OCI-M1 (cell line): Measurements from ENCODE around the gene ZNF708.
A peak's percentile ranks its signal among the peaks of the same experiment; 100 is the strongest.
"Not testable (repeated sequence)": the region's sequence is repeated elsewhere in the genome, so short reads cannot be mapped to it uniquely, and the experiment has no call there.

Experiments
- DNase-seq: peaks from one replicate; lab custom pipeline; 2025; lab: John Stamatoyannopoulos, UW

The ZNF708 gene

DNA sequence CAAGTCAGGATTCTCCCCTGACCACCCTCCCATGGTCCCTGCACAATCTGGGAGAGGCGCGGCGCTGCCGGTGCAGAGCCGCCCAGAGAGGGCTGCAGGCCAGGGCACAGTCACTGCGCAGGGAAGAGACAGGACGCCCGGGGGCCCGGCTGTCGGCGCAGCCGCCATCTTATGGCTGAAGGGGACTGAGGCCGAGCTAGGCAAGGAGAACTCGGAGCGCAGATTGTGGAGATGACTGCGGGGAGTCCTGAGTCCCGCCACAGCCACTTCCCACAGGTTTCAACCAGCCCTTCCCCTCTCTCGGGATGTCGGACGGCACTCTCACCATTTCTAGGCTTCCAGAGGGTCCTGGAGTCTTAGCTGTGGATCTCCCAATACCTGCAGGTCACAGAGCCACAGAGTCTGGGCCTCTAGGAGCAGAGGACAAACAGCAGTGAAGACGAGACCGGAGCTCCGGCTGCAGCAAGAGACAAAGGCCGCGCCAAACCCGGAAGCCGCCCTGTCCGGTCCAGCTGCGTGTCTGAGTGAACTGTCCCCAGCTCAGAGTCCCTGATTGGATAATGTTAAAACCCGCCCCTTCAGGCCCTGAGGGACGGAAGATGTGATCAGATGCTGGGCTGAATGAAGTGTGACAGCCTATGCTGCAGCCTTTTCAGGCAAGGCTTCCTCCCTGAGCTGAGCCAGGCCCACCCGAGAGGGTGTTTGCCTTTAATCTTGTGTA lies at the start of gene ZNF708:
Gene ZNF708 (minus strand): TSS at position 526 of the 721 bp plus-strand sequence. CDS start 198 bp downstream, at position 328.
- peak; percentile 99 for DNase-seq

DNA sequence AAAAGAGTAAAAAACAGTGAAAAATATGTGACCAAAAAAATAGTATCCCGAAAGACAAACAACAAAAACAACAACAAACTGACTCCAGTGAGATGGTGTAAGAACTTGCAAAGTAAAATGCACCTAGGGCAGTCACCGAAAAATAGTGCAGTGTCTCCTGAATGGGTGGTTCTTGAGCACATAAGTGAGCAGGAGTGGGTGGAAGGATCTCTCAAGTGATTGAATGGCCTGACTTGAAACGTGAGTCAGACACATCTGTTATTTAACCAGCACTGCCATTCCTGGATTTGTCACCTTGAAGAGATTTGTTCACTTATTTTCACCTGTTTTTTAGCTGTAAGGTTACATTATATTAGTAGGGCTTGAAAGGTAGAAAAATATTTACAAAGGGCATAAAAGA lies 33.1 kb upstream of the ZNF708 start:
- no peak for DNase-seq

DNA sequence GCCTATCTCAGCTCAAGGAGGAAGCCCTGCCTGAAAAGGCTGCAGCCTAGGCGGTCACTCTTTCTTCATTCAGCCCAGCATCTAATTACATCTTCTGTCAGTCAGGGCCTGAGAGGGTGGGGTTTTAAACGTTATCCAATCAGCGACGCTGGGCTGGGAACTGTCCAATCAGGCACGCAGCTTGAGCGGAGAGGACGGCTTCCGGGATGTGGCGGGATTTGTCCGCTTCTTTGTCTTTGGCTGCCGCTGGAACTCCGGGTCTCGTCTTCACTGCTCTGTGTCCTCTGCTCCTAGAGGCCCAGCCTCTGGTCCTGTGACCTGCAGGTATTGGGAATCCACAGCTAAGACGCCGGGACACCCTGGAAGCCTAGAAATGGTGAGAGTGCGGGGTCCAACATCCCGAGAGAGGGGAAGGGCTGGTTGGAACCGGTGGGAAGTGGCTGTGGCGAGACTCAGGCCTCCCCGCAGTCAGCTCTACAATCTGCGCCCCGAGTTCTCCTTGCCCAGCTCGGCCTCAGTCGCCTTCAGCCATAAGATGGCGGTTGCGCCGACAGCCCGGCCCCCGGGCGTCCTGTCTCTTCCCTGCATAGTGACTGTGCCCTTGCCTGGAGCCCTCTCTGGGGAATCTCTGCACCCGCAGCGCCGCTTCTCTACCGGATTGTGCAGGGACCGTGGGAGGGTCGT lies 29.7 kb upstream of the ZNF708 start, which contains the start of gene ZNF738:
Gene ZNF738 (plus strand): TSS at position 233 of the 684 bp plus-strand sequence. CDS start 141 bp downstream, at position 374.
- DNase-seq: peak; percentile 99

DNA sequence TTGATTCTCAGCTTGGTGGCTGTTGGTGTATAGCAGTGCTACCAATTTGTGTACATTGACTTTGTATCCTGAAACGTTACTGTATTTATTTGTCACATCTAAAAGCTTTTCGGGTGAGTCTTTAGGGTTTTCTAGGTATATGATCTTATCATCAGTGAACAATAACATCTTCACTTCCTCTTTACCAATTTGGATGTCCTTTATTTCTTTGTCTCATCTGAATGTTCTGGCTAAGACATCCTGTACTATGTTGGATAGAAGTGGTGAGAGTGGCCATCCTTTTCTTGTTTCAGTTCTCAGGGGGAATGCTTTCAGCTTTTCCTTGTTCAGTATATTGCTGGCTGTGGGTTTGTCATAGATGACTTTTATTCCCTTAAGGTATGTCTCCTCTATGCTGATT lies 23.6 kb upstream of the ZNF708 start:
- DNase-seq: no peak

DNA sequence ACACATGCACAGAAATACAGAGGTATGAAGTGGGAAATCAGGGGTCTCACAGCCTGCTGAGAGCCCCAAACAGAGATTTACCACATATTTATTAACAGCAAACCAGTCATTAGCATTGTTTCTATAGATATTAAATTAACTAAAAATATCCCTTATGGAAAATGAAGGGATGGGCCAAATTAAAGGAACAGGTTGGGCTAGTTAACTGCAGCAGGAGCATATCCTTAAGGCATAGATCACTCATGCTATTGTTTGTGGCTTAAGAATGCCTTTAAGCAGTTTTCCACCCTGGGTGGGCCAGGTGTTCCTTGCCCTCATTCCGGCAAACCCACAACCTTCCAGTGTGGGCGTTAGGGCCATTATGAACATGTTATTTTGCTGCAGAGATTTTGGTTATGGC lies 15.6 kb upstream of the ZNF708 start:
- DNase-seq: not testable (repeated sequence)

DNA sequence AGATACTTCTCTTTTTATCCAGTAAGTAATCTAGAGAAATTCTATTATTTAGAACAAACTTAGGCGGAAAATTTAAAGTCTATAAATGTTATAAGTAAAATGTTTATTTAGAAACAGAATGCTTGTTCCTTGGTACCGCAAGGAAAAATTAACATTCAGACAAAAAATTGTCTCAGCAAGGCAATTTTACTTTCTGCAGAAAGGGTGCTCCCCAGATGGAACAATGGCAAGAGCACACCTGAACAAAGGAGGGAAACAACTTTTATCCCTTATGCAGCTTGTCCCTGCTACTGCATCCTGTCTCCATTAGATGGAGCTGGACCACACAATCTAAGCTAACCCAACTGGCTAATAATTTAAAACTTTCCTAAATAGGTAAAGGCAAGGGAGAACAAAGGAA lies 6.5 kb upstream of the ZNF708 start:
- DNase-seq: peak; percentile 30

DNA sequence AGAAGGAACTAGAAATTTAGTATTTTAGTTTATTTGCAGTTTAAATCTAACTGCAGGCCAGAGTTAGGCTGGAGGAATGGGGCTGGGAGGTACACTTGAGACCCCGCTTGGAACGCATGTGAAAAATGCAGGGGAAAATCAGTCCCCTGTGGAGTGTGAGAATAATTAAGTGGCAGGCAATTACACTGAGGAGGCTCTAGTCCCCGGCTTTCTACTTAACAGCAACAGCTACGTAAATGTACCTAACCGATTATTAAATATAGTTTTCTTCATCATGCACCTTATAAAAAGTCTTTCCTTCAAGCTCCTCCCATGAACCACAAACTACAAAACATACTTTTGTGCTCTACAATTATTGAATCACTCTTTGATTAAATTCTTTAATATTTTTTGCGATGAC lies 804 bp downstream of the ZNF708 start:
- DNase-seq: peak; percentile 54

DNA sequence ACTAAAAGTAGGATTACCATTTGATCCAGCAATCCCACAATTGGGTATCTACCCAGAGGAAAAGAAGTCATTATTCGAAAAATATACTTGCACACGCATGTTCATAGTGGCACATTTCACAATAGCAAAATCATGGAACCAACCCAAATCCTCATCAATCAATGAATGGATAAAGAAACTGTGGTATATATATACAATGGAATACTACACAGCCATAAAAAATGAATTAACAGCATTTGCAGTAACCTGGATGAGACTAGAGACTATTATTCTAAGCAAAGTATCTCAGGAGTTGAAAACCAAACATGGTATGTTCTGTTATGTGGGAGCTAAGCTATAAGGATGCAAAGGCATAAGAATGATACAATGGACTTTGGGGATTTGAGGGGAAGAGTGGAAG lies 3.0 kb downstream of the ZNF708 start:
- DNase-seq: no peak

DNA sequence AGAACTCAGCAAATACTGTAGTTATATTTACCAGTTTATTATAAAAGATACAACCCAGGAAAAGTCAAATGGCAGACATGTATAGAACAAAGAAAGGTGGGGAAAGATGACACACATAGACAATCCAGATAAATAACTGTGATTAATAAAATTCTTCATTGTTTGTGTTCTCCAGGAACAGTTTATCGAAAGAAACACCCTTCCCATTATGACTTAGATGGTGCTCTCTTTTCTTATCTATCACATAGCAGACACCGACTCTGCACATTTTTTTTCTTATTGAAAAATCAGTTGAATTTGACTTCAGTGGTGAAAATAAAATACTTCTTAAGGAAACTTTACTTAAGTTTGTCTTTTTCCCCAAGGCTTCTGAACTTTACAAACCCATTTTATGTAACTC lies 6.2 kb downstream of the ZNF708 start:
- peak; percentile 80 for DNase-seq

DNA sequence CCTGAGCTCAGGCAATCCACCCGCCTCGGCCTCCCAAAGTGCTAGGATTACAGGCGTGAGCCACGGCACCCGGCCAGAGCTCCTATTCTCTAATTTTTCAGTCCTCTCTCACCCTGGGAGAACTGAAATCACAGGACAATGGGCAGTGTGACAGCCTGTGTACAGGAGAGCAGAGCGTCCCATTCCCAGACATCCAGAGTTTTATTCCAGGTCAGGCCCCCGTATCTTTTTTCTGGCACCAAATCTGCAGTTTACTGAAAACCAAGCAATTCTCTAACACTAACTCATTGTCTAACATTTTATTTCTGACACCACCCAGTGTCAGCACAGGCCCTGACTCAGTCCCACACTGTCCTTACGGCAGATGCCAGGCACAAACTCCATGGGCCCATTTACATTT lies 6.7 kb downstream of the ZNF708 start:
- DNase-seq: no peak

DNA sequence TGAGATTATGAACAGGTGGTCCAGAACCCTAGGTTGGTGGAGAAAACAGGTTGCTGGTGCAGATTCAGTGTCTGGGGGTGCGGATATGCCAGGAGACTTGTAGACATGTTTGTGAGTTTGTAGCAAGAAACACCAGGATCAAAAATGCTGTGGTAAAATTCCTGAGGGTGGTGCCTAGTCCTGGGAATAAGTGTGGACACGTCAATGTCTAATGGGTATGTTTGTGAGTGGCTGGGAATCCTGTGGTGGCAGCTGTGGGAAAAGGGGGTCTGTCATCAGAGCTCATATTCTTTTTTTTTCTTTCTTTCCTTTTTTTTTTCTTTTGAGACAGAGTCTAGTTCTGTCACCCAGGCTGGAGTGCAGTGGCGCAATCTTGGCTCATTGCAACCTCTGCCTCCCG lies 7.2 kb downstream of the ZNF708 start:
- no peak for DNase-seq

DNA sequence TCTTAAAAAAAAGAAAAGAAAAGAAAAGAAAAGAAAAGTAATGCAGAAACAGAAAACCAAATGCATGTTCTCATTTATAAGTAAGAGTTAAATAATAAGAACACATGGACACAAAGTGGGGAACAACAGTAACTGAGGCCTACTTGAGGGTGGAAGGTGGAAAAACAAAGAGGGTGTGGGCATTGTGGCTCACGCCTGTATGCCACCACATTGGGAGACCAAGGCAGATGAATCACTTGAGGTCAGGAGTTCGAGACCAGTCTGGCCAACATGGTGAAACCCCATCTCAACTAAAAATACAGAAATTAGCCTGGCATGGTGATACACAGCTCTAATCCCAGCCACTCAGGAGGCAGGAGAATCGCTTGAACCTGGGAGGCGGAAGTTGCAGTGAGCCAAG lies 8.1 kb downstream of the ZNF708 start:
- DNase-seq: no peak

DNA sequence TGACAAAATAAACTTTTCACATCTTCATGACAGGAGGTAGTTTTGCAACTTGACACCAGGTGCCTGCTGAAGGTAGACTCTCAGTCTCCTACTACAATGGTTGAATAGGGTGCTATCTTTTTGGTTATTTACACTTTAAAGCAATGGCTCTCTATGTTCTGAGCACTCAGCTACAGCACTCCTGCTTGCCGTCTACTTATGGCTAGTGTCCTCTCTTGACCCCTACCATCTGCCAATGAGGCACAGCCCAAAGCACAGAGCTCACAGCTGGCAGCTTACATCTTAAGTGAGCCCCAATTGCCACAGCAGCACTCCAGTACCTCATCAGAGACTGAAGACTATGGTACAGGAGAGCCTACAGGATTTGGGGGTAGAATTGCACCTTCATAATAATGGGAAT lies 11.4 kb downstream of the ZNF708 start:
- no peak for DNase-seq

DNA sequence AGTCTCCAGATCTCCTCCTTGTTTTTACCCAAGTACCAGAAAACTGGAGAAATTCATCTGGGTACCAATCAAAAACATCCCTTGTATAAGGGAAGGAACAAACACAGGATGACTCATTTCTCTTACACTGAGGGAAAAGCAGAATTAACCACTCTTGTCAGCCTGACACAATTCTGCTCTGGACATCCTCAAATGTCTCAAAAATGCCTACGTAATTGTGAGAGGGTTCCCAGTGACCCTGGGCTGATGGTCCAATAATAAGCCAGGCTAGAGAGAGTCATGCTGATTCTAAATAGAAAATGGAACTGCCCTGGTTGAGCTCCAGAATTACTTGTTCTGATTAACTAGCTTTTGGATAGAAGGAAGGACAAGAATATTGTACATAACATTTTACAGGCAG lies 14.5 kb downstream of the ZNF708 start:
- DNase-seq: no peak

DNA sequence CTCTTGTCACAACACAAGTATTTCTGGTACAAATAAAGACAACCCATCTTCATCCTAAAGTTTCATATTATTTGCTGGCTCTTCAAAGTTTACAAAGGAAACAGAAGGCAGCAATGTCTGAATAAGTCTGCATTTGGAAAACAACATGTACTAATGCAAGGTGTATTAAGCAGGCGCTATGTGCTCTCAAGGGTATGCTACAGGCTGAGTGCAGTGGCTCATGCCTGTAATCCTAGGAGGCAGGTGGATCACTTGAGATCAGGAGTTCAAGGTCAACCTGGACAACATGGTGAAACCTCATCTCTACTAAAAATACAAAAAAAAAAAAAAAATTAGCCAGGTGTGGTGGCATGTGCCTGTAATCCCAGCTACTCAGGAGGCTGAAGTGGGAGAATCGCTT lies 16.4 kb downstream of the ZNF708 start:
- DNase-seq: not testable (repeated sequence)

DNA sequence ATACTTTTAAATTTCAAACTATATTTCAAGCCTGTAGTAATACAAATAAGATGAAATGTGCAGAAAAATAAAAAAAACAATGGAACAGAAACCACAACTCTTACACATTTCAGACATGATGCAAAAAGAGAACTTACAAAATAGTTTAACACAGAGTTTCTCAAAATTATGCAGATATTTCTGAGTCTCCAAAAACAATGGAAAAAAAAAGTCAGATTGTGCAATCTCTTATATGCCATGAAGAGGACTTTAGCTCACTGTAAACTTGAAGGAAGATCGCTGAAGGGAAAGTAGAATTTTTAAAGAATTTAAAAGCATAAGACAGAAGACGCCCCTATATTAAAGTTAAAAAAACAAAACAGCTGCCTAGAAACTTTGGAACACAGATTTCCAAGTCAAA lies 20.4 kb downstream of the ZNF708 start:
- no peak for DNase-seq

DNA sequence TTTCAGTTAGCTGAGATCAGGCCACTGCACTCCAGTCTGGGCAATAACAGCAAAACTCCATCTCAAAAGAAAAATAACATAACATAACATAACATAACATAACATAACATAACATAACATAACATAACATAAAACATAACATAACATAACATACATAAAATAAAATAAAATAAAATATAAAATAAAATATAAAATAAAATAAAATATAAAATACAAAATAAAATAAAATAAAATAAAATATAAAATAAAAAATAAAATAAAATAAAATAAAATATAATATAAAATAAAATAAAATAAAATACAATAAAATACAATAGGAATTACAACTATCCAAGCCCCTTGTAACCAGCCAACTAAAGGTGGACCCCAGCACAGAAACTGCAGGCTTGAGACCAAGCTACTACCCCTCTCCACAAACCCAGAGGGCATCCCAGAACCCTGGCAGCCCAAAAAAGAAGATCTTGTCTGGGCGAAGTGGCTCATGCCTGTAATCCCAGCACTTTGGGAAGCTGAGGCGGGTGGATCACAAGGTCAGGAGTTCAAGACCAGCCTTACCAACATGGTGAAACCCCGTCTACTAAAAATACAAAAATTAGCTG lies 22.2 kb downstream of the ZNF708 start:
- not testable (repeated sequence) for DNase-seq

DNA sequence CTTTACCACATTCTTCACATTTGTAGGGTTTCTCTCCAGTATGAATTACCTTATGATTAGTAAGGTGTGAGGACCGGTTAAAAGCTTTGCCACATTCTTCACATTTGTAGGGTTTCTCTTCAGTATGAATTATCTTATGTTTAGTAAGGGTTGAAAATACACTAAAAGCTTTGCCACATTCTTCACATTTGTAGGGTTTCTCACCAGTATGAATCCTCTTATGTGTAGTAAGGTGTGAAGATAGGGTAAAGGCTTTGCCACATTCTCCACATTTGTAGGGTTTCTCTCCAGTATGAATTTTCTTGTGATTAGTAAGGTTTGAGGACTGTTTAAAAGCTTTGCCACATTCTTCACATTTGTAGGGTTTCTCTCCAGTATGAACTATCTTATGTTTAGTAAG lies 35.4 kb downstream of the ZNF708 start:
- DNase-seq: not testable (repeated sequence)

DNA sequence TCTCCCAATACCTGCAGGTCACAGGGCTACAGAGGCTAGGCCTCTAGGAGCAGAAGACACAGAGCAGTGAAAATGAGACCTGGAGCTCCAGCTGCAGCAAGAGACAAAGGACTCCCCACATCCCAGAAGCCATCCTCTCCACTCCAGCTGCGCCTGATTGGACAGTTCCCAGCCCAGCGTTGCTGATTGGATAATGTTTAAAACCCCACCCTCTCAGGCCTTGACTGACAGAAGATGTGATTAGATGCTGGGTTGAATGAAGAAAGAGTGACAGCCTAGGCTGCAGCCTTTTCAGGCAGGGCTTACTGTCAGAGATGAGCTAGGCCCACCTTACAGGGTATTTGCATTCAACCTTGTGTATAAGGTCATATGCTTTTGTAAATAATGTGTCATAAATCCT lies 59.4 kb downstream of the ZNF708 start:
- DNase-seq: no peak

DNA sequence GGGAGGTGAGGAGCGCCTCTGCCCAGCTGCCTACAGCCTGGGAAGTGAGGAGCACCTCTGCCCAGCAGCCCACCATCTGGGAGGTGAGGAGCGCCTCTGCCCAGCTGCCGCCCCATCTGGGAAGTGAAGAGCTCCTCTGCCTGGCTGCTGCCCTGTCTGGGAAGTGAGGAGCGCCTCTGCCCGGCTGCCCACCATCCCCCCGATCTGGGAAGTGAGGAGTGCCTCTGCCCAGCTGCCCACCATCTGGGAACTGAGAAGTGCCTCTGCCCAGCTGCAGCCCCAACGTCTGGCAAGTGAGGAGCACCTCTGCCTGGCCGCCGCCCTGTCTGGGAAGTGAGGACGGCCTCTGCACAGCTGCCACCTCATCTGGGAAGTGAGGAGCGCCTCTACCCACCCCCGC lies 64.3 kb downstream of the ZNF708 start:
- DNase-seq: no peak

DNA sequence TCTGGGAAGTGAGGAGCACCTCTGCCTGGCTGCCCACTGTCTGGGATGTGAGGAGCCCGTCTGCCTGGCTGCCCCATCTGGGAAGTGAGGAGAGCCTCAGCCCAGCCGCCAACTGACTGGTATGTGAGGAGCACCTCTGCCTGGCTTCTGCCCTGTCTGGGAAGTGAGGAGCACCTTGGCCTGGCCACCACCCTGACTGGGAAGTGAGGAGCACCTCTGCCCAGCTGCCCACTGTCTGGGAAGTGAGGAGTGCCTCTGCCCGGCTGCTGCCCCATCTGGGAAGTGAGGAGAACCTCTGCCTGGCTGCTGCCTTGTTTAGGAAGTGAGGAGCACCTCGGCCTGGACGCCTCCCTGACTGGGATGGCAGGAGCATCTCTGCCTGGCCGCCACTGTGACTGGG lies 64.8 kb downstream of the ZNF708 start:
- no peak for DNase-seq

DNA sequence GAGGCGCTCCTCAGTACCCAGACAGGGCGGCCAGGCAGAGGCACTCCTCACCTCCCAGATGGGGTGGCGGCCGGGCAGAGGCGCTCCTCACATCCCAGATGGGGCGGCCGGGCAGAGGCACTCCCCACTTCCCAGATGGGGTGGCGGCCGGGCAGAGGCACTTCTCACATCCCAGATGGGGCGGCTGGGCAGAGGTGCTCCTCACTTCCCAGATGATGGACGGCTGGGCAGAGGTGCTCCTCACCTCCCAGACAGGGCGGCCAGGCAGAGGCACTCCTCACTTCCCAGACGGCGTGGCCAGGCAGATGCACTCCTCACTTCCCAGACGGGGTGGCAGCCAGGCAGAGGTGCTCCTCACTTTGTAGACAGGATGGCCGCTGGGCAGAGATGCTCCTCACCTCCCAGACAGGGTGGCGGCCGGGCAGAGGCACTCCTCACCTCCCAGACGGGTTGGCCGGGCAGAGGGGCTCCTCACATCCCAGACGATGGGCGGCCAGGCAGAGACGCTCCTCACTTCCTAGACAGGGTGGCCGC lies 68.3 kb downstream of the ZNF708 start:
- DNase-seq: not testable (repeated sequence)
